Measurements from ENCODE around the gene USP24.
A peak's percentile ranks its signal among the peaks of the same experiment; 100 is the strongest.

Gene USP24

DNA sequence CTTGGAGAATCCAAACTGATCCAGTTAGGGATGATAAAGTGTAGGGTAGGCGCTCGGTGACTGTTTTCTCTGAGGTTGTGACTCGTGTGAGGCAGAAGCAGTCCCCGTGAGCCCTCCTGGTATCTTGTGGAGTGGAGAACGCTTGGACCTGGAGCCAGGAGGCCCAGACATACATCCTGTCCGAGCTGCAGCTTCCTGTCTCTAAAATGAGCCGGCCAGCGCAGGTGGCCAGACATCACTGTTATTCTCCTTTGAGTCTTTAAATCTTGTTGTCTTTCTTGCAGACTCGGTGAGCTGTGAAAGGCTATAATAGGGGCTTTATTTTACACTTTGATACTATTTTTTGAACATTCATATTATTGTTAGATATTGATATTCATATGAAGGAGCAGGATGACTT lies 163.5 kb downstream of the USP24 start:
- H3K27ac ChIP-seq, result no peak overlapping the region; the same call in 1 of the 2 replicates
- TF ChIP-seq CTCF (conservative IDR thresholded peaks at IDR 0.05) (no peak), ZFX (IDR thresholded peaks at IDR 0.05) (no peak)

GRCh38 chr1:55051169-55051568 lies 164.0 kb downstream of the USP24 start:
- TF ChIP-seq CTCF (conservative IDR thresholded peaks at IDR 0.05), result no peak
- TF ChIP-seq ZFX (IDR thresholded peaks at IDR 0.05), result no peak
- H3K27ac ChIP-seq, result no peak overlapping the region; the same call in 1 of the 2 replicates

GRCh38 chr1:55050283-55050682 lies 164.9 kb downstream of the USP24 start:
- TF ChIP-seq ZFX (IDR thresholded peaks at IDR 0.05), result no peak
- no peak for TF ChIP-seq CTCF (conservative IDR thresholded peaks at IDR 0.05)
- H3K27ac ChIP-seq, result peak overlapping the region; percentile 20

GRCh38 chr1:55049914-55050278 lies 165.3 kb downstream of the USP24 start:
- TF ChIP-seq CTCF (conservative IDR thresholded peaks at IDR 0.05) (no peak), ZFX (IDR thresholded peaks at IDR 0.05) (no peak)
- peak overlapping the region; percentile 20 for H3K27ac ChIP-seq

DNA sequence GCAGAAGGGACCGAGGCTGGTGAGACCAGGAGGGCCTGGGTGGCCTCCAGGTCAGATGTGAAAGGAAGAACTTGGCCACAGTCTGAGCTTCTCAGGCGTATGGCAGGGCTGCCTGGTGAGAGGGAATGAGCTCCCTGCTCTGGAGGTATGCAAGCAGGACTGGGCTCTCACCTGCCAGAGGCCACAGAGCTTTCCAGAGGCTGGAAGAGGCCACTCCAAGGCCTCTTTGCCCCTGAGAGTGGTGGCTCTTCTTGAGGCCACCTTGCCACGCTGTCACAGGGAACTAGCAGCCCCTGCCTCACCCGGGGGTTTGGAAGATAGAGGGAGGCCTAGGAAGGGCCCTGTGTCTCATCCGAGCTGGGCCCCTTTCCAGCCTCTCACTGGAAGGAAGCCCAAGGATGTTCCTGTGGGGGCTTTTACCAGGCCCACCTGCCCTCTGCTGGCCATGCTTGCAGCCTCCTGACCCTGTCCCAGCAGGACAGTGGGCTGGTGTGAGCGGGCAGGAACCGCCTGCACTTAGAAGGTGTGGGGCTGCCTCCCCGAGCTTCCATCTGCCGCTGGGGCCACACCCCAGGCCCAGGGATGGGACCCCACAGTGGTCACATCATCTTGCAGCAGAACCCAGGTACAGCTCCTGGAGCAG lies 165.8 kb downstream of the USP24 start:
- no peak for TF ChIP-seq ZFX (IDR thresholded peaks at IDR 0.05)
- no peak for TF ChIP-seq CTCF (conservative IDR thresholded peaks at IDR 0.05)

DNA sequence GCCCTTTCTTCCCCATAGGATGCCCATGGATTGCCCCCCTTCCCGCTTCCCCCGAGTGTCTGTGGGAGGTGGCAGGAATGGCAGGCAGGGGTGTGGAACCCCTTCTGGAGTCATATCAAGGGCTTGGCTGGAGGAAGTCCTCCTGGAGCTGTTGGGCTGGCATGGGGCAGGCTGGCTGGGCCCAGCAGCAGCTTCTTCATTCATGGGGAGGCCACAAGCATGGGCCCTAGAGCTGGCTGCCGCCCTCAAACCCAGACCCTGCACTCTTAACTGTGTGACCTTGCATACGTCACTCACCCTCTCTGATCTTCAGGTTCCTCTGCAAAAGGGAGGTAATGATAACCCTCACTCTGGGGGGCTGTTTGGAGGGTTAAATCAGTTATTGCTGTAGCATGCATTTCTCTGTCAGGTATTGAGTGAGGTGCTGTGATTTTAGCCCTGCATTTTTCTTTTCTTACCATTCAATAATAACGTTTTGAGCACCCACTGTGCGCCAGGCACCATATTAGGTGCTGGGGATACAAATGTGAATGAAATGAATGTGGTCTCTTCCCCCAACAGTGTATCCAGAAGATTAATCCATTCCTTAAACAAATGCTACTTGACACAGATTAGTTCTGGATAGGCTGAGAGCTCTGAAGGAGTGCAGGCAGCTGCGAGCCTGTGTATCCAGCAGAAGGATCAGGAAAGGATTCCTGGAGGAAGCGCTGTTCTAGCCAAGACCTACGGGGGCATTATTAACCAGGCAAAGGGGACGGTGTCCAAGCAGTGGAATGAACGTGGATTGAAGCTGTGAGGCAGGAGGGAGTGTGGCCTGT lies 166.5 kb downstream of the USP24 start:
- TF ChIP-seq CTCF (conservative IDR thresholded peaks at IDR 0.05) (no peak), ZFX (IDR thresholded peaks at IDR 0.05) (no peak)
- H3K27ac ChIP-seq, result peak overlapping the region; percentile 20; the same call in 1 of the 2 replicates

More for the DNA sequence above, 165.8 kb downstream of the USP24 start:
- peak overlapping the region; percentile 20 for H3K27ac ChIP-seq

- H3K27ac ChIP-seq, result no peak overlapping the region
- TF ChIP-seq CTCF (conservative IDR thresholded peaks at IDR 0.05), result no peak
- TF ChIP-seq ZFX (IDR thresholded peaks at IDR 0.05), result no peak
Measured at GRCh38 chr1:55047611-55048010, 167.6 kb downstream of the USP24 start.

All from C4-2B (cell line).